GM12872 (cell line): ENCODE measurements around the gene TREM2.

Source experiments
- CTCF ChIP-seq: IDR thresholded peaks from 3 replicates; pipeline ENCODE4 v1.5.1; 2011; ENCODE audit warnings: low read depth, mild to moderate bottlenecking, low read length, moderate library complexity; ENCODE audit not compliant: insufficient read depth

The TREM2 gene

GRCh38 chr6:41179163-41179562 lies 16.2 kb upstream of the TREM2 start:
- TF ChIP-seq CTCF: no peak

- TF ChIP-seq CTCF: no peak
Observed at GRCh38 chr6:41177695-41178094, 14.8 kb upstream of the TREM2 start.

GRCh38 chr6:41177287-41177686 lies 14.4 kb upstream of the TREM2 start:
- no peak for TF ChIP-seq CTCF

- no peak for TF ChIP-seq CTCF
Observed at GRCh38 chr6:41176189-41176588, 13.3 kb upstream of the TREM2 start.

- TF ChIP-seq CTCF: no peak
Observed at GRCh38 chr6:41175084-41175483, 12.2 kb upstream of the TREM2 start.

- TF ChIP-seq CTCF: no peak
Observed at GRCh38 chr6:41174610-41175009, 11.7 kb upstream of the TREM2 start.

GRCh38 chr6:41171908-41172307 lies 9.0 kb upstream of the TREM2 start:
- no peak for TF ChIP-seq CTCF

GRCh38 chr6:41170547-41171160 lies 7.7 kb upstream of the TREM2 start:
- no peak for TF ChIP-seq CTCF
